VCaP (cell line): ENCODE measurements around the gene ITSN2.

Experiments
- H3K27ac ChIP-seq: fragments of 450-650 bp; 2 replicates; pipeline ENCODE4 v1.5.1; 2017
- CTCF ChIP-seq: fragments of 450-650 bp; conservative IDR thresholded peaks from 2 replicates; pipeline ENCODE4 v1.5.1; 2017; ENCODE audit warnings: mild to moderate bottlenecking, moderate library complexity

The ITSN2 gene

GRCh38 chr2:24375349-24376087, 15.2 kb upstream of the ITSN2 start:
- H3K27ac ChIP-seq: no peak overlapping the region
- TF ChIP-seq CTCF: no peak

DNA sequence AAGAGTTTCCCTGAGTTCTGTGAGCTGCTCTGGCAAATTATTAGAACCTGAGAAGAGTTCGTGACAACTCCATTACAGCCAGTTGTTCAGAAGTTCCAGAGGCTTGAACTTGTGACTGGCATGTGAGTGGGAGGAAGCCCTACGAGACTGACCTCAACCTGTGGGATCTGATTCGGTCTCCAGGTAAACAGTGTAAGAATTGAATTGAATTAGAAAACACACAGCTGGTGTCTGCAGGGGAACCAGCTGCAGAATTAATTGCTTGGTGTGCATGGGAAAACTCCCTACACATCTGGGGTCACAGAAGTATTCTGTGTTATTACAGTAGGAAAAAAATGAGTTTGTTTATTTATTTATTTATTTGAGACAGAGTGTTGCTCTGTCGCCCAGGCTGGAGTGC, 14.0 kb upstream of the ITSN2 start:
- H3K27ac ChIP-seq: no peak overlapping the region
- no peak for TF ChIP-seq CTCF

DNA sequence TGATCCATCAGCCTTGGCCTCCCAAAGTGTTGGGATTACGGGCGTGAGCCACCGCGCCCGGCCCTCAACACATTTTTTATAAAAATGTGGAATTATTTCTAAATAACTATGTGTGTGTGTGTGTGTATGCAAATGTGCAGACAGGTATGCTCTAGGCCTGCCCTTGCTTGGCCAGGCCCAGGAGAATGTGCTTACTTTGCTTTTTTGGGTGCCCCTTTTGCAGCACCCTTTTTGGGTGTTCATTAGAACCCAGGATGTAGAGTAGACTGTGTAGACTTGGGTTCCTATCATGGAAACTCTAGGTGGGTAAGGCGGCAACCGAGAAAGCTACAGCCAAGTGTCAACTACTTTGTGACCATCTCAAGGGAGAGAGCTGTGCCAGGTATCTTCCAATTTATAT, 11.7 kb upstream of the ITSN2 start:
- no peak overlapping the region for H3K27ac ChIP-seq
- TF ChIP-seq CTCF: no peak

- peak overlapping the region; percentile 52 for H3K27ac ChIP-seq
- TF ChIP-seq CTCF: no peak
These were observed 5.5 kb upstream of the ITSN2 start for GRCh38 chr2:24365826-24366225.

DNA sequence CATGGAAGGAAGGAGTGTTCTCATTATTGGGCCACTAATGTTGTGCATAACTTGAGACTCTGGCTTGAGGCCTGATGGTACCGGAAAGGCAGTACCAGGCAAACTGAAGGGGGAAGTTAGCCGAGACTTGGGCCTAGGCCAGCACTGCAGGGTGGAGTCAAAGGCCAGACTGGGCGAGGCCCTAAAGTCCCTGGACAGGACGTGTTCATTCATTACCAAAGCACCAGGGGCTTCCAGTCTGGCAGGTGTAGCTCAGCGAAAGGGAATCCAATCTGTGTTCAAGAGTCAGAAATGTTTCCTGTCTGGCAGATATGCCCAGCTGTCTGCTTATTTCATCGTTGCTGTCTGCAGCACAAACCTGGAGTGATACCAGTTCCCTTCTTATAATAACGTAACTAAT, 4.7 kb upstream of the ITSN2 start:
- no peak for TF ChIP-seq CTCF

DNA sequence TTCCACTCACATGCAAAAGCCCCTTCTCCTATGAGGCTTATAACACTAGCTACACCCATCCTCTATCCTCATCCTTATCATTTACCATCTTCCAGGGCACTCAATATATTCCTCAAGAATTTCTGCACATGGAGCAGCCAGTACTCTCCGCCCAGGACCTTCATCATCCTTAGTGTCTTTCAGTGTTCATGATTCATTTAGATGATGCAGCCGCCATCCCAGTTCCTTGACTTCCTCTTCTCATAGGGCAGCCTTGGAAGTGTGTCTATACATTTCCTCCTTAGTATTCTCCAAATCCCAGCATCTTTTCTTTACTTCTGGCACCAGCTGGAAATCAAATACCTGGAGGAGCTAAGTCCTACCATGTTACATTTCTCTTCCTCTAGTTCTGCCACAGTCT, 3.0 kb upstream of the ITSN2 start:
- no peak overlapping the region; the same call in 1 of the 2 replicates for H3K27ac ChIP-seq
- no peak for TF ChIP-seq CTCF

More for the DNA sequence above, 4.7 kb upstream of the ITSN2 start:
- peak overlapping the region; percentile 52 for H3K27ac ChIP-seq

DNA sequence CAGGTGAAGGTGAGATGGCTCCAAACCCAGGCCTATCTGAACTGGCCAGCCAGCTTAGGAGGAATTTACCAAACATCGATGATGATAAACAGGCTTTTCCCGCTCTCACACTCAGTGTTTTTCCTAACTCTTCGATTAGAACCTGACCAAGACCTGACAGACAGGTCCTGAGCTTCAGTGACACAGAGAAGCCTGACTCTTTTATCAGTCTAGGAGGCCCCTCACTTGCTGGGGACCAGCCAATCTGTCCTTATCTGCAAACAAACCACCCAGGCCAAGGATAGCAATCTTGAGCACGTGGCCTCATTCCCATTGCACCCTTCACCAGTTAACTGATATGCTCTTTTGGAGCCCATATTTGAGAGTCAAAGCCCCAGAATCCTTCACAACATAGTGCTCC, 1.9 kb upstream of the ITSN2 start:
- H3K27ac ChIP-seq: peak overlapping the region; percentile 60
- no peak for TF ChIP-seq CTCF
